Sigmoid colon (tissue), 4 donors: ENCODE data around the gene TRAPPC2.

Experiments used
- EP300 ChIP-seq, 4 donors: sonication (generic); formaldehyde crosslinking; IDR thresholded peaks; one replicate each; pipeline ENCODE4 v1.6.1; 2017; ENCODE audit warnings: antibody characterized with exemption in 4 of 4
- POLR2A ChIP-seq, 2 donors: fragments of 450-650 bp; IDR thresholded peaks; one replicate each; pipeline ENCODE4 v1.6.1; 2016; ENCODE audit warnings: antibody characterized with exemption in 2 of 2, mild to moderate bottlenecking in 2 of 2, moderate library complexity in 2 of 2
- POLR2AphosphoS5 ChIP-seq, 4 donors: sonication (generic); formaldehyde crosslinking; IDR thresholded peaks; one replicate each; pipeline ENCODE4 v1.6.1; 2017; ENCODE audit warnings: antibody characterized with exemption in 4 of 4

DNA sequence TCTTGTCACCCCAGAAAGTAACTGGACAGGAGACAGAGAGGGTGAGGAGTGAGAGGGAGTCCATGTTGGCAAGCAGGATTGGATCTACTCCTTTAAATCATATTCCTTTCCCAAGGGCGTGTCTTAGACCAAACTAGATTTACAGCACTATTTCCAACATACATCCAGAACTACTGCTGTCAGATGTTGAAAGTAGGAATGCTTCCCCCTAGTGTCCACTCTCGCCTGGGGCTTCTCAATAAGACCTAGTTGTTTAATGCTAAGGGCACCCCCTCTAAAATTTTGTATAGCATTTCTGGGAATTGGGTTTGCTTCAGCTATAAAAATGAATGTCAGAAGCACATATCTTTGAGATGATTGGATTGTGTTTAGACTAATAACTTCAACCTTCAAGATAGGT, 13.4 kb upstream of the TRAPPC2 start:
- no peak for TF ChIP-seq POLR2A (IDR thresholded peaks at IDR 0.05)
- TF ChIP-seq EP300 (IDR thresholded peaks at IDR 0.05), result no peak
- no peak for TF ChIP-seq POLR2AphosphoS5 (IDR thresholded peaks at IDR 0.05)
